RWPE1 (cell line): Measurements from ENCODE around the gene TSC22D1.

ENCODE experiments used
- CTCF ChIA-PET: fragments of 350-600 bp; sonication (Branson Sonifier 250); formaldehyde crosslinking; extraction: SDS; loops from one replicate; lab custom pipeline; 2021; lab: Yijun Ruan, JAX
- POLR2A ChIA-PET: fragments of 400-600 bp; formaldehyde crosslinking; extraction: SDS; loops from one replicate; lab custom pipeline; 2020; ENCODE audit warnings: antibody characterized with exemption; ENCODE audit not compliant: low non-redundant PET; lab: Yijun Ruan, JAX
- DNase-seq: peaks from one replicate; pipeline ENCODE4 v3.0.0; 2012; ENCODE audit warnings: low spot score
- H3K27ac ChIP-seq: fragments of 450-650 bp; 2 replicates; pipeline ENCODE4 v1.5.1; 2017
- CTCF ChIP-seq: fragments of 450-650 bp; conservative IDR thresholded peaks from 2 replicates; pipeline ENCODE4 v1.5.1; 2017; ENCODE audit warnings: low read depth, mild to moderate bottlenecking

TSC22D1 gene

GRCh38 chr13:44449999-44450821 is 125.9 kb downstream of the TSC22D1 start:
- ChIA-PET POLR2A (no interaction called here), CTCF (no interaction called here)

GRCh38 chr13:44448875-44449274 is 127.3 kb downstream of the TSC22D1 start:
- DNase-seq = no peak
- TF ChIP-seq CTCF = no peak
- ChIA-PET CTCF (no interaction called here), POLR2A (no interaction called here)
- no peak overlapping the region for H3K27ac ChIP-seq

More at GRCh38 chr13:44449999-44450821, 125.9 kb downstream of the TSC22D1 start:
- peak; percentile 68 for DNase-seq
- no peak overlapping the region for H3K27ac ChIP-seq
- no peak for TF ChIP-seq CTCF

DNA sequence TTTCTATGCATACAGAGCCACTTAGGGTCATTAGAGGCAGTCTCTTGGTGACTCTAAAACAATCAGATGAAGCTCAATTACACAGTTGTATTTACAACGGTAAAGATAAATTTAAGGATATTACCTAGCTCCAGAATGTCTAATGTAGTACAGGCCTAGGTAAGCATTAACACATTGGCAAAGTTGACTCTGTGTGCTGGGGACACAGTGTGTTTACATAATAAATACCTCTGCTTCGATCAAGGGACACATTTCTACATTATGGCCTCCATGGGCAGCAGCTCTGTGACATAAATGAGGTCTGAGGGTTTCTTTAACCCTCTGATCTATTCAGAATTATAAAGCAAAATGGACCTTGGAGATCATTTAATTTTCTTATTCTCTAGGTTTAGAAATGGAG is 127.8 kb downstream of the TSC22D1 start:
- CTCF ChIA-PET = interaction anchor here (0.6 kb wide), 1 partner anchor 10 kb away, joined by 3 read pairs; no protein-coding TSS in a partner anchor
- H3K27ac ChIP-seq = no peak overlapping the region
- TF ChIP-seq CTCF = no peak
- DNase-seq = no peak
- POLR2A ChIA-PET = no interaction called here

GRCh38 chr13:44447783-44448321 is 128.3 kb downstream of the TSC22D1 start:
- no peak for DNase-seq
- no peak overlapping the region for H3K27ac ChIP-seq
- ChIA-PET POLR2A (no interaction called here), CTCF (interaction anchor here (0.6 kb wide), 1 partner anchor 9 kb away, joined by 3 read pairs; no protein-coding TSS in a partner anchor)
- TF ChIP-seq CTCF = no peak

DNA sequence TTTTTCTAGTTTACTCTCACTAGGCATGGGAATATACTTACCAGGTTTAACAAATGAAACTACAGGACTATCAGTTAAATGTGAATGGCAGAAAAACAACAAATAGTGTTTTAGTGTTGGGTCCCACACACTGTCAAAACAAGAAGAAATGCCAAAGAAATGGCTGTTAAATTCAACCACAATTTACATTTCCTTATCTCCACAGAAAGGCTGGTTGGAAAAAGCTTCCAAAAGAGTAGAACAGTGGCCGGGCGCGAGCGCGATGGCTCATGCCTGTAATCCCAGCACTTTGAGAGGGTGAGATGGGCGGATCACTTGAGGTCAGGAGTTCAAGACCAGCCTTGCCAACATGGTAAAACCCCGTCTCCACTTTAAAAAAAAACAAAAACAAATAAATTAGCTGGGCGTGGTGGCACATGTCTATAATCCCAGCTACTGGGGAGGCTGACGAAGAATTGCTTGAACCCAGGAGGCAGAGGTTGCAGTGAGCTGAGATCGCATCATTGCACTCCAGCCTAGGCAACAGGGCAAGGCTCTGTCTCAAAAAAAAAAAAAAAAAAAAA is 136.0 kb downstream of the TSC22D1 start:
- CTCF ChIA-PET = interaction anchor here (0.7 to 0.8 kb wide), 2 partner anchors 519 to 540 kb away, joined by 3 to 4 read pairs; no protein-coding TSS in a partner anchor
- POLR2A ChIA-PET = no interaction called here
- no peak for TF ChIP-seq CTCF
- no peak for DNase-seq
- no peak overlapping the region for H3K27ac ChIP-seq

GRCh38 chr13:44439452-44440024 is 136.6 kb downstream of the TSC22D1 start:
- H3K27ac ChIP-seq = no peak overlapping the region
- CTCF ChIA-PET = interaction anchor here (0.6 to 1.2 kb wide), 3 partner anchors 8 to 531 kb away, joined by 3 to 6 read pairs (median 3); no protein-coding TSS in a partner anchor
- no peak for DNase-seq
- TF ChIP-seq CTCF = no peak
- POLR2A ChIA-PET = no interaction called here
